LoVo (cell line): ENCODE measurements around the gene RAB5IF.
A peak's percentile ranks its signal among the peaks of the same experiment; 100 is the strongest.
"Not testable (repeated sequence)": the region's sequence is repeated elsewhere in the genome, so short reads cannot be mapped to it uniquely, and the experiment has no call there.

Source experiments
- DNase-seq: peaks from one replicate; pipeline ENCODE4 v3.0.0-alpha.2; 2016; ENCODE audit warnings: low spot score

The RAB5IF gene

GRCh38 chr20:36605399-36606157 is at the start of gene RAB5IF:
TSS of gene RAB5IF (plus strand) at chr20:36605779. CDS start at chr20:36605952, 173 bp downstream.
- DNase-seq, result peak; percentile 98

- no peak for DNase-seq
Observed at GRCh38 chr20:36562724-36563123, 42.9 kb upstream of the RAB5IF start.

- DNase-seq, result no peak
Observed at GRCh38 chr20:36563374-36563773, 42.2 kb upstream of the RAB5IF start.

- DNase-seq, result not testable (repeated sequence)
Observed at GRCh38 chr20:36564078-36564725, 41.4 kb upstream of the RAB5IF start.

- DNase-seq, result not testable (repeated sequence)
Observed at GRCh38 chr20:36564726-36565121, 40.9 kb upstream of the RAB5IF start.

- no peak for DNase-seq
Observed at GRCh38 chr20:36565520-36565919, 40.1 kb upstream of the RAB5IF start.

GRCh38 chr20:36569847-36570429 is 35.6 kb upstream of the RAB5IF start:
- DNase-seq, result no peak

- DNase-seq, result no peak
Observed at GRCh38 chr20:36571564-36572504, 33.7 kb upstream of the RAB5IF start.

- DNase-seq, result no peak
Observed at GRCh38 chr20:36572701-36573102, 32.9 kb upstream of the RAB5IF start.

- DNase-seq, result peak; percentile 81
Observed at GRCh38 chr20:36573103-36573797, 32.3 kb upstream of the RAB5IF start, which contains the start of gene TGIF2. TSS of gene TGIF2 (plus strand) at chr20:36573597. CDS start at chr20:36578775, 5,178 bp downstream.

GRCh38 chr20:36573798-36574365 is 31.7 kb upstream of the RAB5IF start:
- DNase-seq, result no peak

- peak; percentile 45 for DNase-seq
Observed at GRCh38 chr20:36574366-36575135, 31.0 kb upstream of the RAB5IF start.

- no peak for DNase-seq
Observed at GRCh38 chr20:36576081-36576445, 29.5 kb upstream of the RAB5IF start.

- no peak for DNase-seq
Observed at GRCh38 chr20:36578356-36579041, 27.1 kb upstream of the RAB5IF start.

GRCh38 chr20:36579996-36580545 is 25.5 kb upstream of the RAB5IF start:
- no peak for DNase-seq

- DNase-seq, result no peak
Observed at GRCh38 chr20:36582322-36582721, 23.3 kb upstream of the RAB5IF start.

GRCh38 chr20:36582821-36583220 is 22.8 kb upstream of the RAB5IF start:
- DNase-seq, result no peak

GRCh38 chr20:36584018-36584481 is 21.5 kb upstream of the RAB5IF start:
- DNase-seq, result no peak
